Measurements from ENCODE around the gene SMOC1. TPM values are rescaled to one million over a fixed set of nuclear protein-coding genes. Genes with fewer than 3 reads are reported as not detected.

Gene SMOC1
- total RNA-seq, 1 experiment from 2014 or later, result 0.68 TPM

- Mint-ChIP-seq H3K4me3 (no peak overlapping the region), H3K36me3 (ENCODE audit: insufficient read depth in 1 of 3, low read depth in 3 of 3) (peaks cover 0 to 1% (median 0%) of the 10 kb centered on the region in 3 experiments; a peak in 1 of 7 replicates), H3K27me3 (ENCODE audit: low read depth) (peaks cover 10% of the 10 kb centered on the region), H3K4me1 (peaks cover 5 to 8% of the 10 kb centered on the region in 2 experiments), H3K27ac (no peak overlapping the region), H3K9me3 (no peaks in the 10 kb centered on the region)
- no peak overlapping the region for H2BK15ac ChIP-seq (ENCODE audit: low read depth, low read length)
- H2AFZ ChIP-seq (ENCODE audit: low read length), result no peak overlapping the region
- no peak overlapping the region for H3K14ac ChIP-seq (ENCODE audit: insufficient read depth, low read length)
- no peak for DNase-seq
- H3K56ac ChIP-seq (ENCODE audit: insufficient read length, low read depth, low read length), result no peak overlapping the region
- no peak overlapping the region for H3K18ac ChIP-seq (ENCODE audit: insufficient read length, low read depth, low read length)
- H3T11ph ChIP-seq (ENCODE audit: low read length), result no peak overlapping the region
- H2BK120ac ChIP-seq (ENCODE audit: low read depth, low read length, poor library complexity, severe bottlenecking), result no peak overlapping the region
- no peaks in the 10 kb centered on the region for H4K20me1 ChIP-seq (ENCODE audit: control insufficient read depth, insufficient read depth, insufficient read length)
- H2AK5ac ChIP-seq (ENCODE audit: insufficient read length, low read length), result no peak overlapping the region
- no peak overlapping the region for H3K27ac ChIP-seq (ENCODE audit: insufficient read length, low read depth, low read length)
- no peak overlapping the region for H3K4me2 ChIP-seq (ENCODE audit: insufficient read depth, insufficient read length, low read length)
- no peak overlapping the region for H4K5ac ChIP-seq (ENCODE audit: insufficient read length, low read depth, low read length)
- no CpG with 5 or more reads among the region's 7 CpGs for WGBS (ENCODE audit: extremely low coverage, insufficient read length, low lambda C conversion rate)
- no peaks in the 10 kb centered on the region for H3K4me1 ChIP-seq (ENCODE audit: insufficient read depth, low read length)
- H3K79me2 ChIP-seq (ENCODE audit: insufficient read depth, low read length), result no peaks in the 10 kb centered on the region
- H2BK20ac ChIP-seq (ENCODE audit: low read depth, low read length, poor library complexity, severe bottlenecking), result no peak overlapping the region
- no peaks in the 10 kb centered on the region for H3K79me1 ChIP-seq (ENCODE audit: insufficient read depth, low read depth, low read length, poor library complexity, severe bottlenecking)
- H3K9me3 ChIP-seq (ENCODE audit: control insufficient read depth, low read depth, low read length), result no peaks in the 10 kb centered on the region
- H3K4ac ChIP-seq (ENCODE audit: low read depth, low read length), result no peak overlapping the region
- no peak for TF ChIP-seq CTCF (conservative IDR thresholded peaks at IDR 0.05)
- H3K23me2 ChIP-seq (ENCODE audit: insufficient read length, low read depth, low read length, poor library complexity, severe bottlenecking), result no peaks in the 10 kb centered on the region
- H2BK12ac ChIP-seq (ENCODE audit: insufficient read length, low read depth, low read length), result no peak overlapping the region
- no peak overlapping the region for H2BK5ac ChIP-seq (ENCODE audit: insufficient read length, low read length)
- H3K27me3 ChIP-seq (ENCODE audit: insufficient read depth, low read length), result no peaks in the 10 kb centered on the region
- no peak overlapping the region for H4K8ac ChIP-seq (replicated peaks; ENCODE audit: insufficient read length, low read depth, low read length)
- no peak overlapping the region for H3K9ac ChIP-seq (ENCODE audit: extremely low read depth, insufficient read length, low read length)
- no peak overlapping the region for H3K23ac ChIP-seq (ENCODE audit: insufficient read length, low read depth, low read length)
- H4K91ac ChIP-seq (ENCODE audit: insufficient read length, low read depth, low read length), result no peak overlapping the region
Observed at GRCh38 chr14:69853774-69854173, 25.4 kb upstream of the SMOC1 start.

Measured in H9 (cell line).